Measurements from ENCODE around the gene LGR6. TPM values are rescaled to one million over a fixed set of nuclear protein-coding genes. Genes with fewer than 3 reads are reported as not detected.
"Not testable (repeated sequence)": the region's sequence is repeated elsewhere in the genome, so short reads cannot be mapped to it uniquely, and the experiment has no call there.

The LGR6 gene
- total RNA-seq, 2 experiments from 2014 or later = not detected

DNA sequence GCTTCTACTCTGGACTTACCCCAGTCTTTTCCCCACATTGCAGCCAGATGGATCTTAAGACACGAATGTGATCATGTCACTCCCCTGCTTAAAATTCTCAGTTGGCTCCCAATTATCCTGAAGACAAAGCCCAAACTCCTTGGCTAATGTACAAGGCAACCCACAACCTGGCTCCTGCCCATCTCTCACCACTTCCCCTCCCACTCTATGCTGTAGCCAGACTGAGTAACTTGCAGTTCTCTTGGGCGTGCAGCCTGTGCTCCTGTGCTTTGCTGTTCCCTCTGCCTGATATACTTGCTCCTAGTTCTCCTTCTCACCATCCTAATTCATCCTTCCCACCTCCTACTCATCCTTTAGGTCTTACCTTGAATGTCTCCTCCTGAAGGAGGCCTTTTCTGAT lies 56.2 kb downstream of the LGR6 start:
- Mint-ChIP-seq H3K4me3 (no peak overlapping the region), H3K4me1 (no peaks in the 10 kb centered on the region), H3K27ac (no peak overlapping the region), H3K9me3 (no peaks in the 10 kb centered on the region), H3K36me3 (ENCODE audit: low read depth) (no peaks in the 10 kb centered on the region), H3K27me3 (peaks cover 22% of the 10 kb centered on the region)
- ChIA-PET POLR2A (no interaction called here), CTCF (no interaction called here)
- DNase-seq = no peak

- POLR2A ChIA-PET = no interaction called here
These were observed 57.4 kb downstream of the LGR6 start for GRCh38 chr1:202250982-202251381.

DNA sequence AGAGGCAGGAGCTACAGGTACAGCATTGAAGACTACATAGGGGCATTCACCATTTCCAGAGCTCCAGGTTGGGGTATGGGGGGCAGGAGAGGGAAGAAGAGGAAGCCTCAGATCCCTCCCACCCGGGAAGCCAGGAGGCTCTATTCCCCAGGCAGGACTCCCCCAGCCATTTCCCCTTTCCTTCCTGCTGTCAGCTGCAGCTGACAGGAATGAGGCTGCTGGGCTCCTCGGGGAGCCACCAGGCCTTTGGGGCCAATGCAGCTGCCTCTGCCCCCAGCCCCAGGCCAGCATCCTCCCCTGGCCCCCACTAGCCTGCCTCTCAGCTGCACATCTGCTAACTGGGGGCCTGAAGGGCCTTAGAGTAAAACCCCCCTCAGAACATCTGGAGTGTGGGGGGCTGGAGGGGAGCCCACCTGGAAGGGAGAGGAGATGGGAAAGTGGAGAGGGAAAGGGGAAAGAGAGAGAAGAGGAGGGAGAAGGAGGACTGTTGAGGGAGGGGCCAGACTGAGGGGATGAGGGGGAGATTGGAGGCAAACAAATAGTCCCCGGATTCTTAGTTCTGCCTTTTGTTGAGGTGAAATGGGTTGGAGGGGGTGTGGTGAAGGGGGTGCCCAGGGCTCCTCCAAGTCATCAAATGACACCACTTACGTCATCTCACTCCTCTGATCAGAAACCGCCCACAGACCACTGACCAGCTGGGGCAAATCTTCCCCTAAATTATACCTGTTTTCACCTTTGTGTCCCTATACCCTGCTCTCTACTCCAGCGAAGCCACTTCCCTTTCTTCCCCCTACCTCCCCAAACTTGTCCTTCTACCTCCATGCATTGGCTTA lies 58.0 kb downstream of the LGR6 start:
- ChIA-PET POLR2A (no interaction called here), CTCF (no interaction called here)
- DNase-seq = no peak
- no peak overlapping the region for H3K27ac Mint-ChIP-seq
- no peaks in the 10 kb centered on the region for H3K9me3 Mint-ChIP-seq
- no peak overlapping the region for H3K4me3 Mint-ChIP-seq
- H3K27me3 Mint-ChIP-seq = peaks cover 23% of the 10 kb centered on the region
- peaks cover under 1% of the 10 kb centered on the region for H3K4me1 Mint-ChIP-seq
- H3K36me3 Mint-ChIP-seq (ENCODE audit: low read depth) = no peaks in the 10 kb centered on the region

More at GRCh38 chr1:202250982-202251381, 57.4 kb downstream of the LGR6 start:
- H3K4me1 Mint-ChIP-seq = no peaks in the 10 kb centered on the region
- H3K9me3 Mint-ChIP-seq = no peaks in the 10 kb centered on the region
- peaks cover 22% of the 10 kb centered on the region for H3K27me3 Mint-ChIP-seq
- DNase-seq = no peak
- H3K4me3 Mint-ChIP-seq = no peak overlapping the region
- CTCF ChIA-PET = no interaction called here
- no peaks in the 10 kb centered on the region for H3K36me3 Mint-ChIP-seq (ENCODE audit: low read depth)
- H3K27ac Mint-ChIP-seq = no peak overlapping the region

GRCh38 chr1:202252271-202252670 lies 58.7 kb downstream of the LGR6 start:
- ChIA-PET POLR2A (no interaction called here), CTCF (no interaction called here)
- DNase-seq = no peak
- peaks cover 5% of the 10 kb centered on the region for H3K4me1 Mint-ChIP-seq
- H3K9me3 Mint-ChIP-seq = no peaks in the 10 kb centered on the region
- no peak overlapping the region for H3K4me3 Mint-ChIP-seq
- no peaks in the 10 kb centered on the region for H3K36me3 Mint-ChIP-seq (ENCODE audit: low read depth)
- H3K27me3 Mint-ChIP-seq = peaks cover 28% of the 10 kb centered on the region
- H3K27ac Mint-ChIP-seq = no peak overlapping the region

DNA sequence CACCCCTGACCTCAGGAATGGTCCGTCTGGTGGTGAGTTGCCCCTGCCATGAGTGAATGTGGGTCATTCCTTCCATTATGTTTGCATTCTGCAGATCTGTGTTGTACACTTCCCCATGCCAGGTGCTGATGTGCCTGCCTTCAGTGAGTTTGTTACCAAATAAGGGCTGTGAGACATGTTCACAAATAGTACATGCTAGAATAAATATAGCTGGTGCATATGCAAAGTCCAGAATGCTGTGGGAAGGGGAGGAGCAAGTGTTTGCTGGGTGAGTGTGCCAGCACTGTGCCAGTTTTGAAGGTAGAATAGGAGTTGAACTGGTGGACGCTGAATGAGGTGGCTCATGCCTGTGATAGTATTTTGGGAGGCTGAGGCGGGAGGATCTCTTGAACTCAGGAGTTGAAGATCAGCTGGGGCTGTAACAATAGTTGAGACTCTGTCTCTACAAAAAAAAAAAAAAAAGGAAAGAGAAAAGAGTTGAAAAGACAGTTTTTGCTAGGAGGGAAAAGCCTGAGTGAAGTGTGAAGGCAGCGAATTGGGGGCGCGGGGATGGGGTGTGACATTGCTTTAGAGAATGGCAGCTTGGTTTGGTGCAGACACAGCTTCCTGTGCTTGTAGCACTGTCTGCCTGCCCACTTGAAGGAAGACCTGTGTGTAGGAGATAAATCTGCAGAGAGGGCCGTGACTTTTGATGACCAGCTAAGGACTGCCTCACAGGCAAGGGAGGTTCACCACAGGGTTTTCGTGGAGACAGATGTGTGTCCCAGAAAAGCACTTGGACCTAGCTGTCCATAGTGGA lies 61.1 kb downstream of the LGR6 start:
- no peak for DNase-seq
- peaks cover 33% of the 10 kb centered on the region for H3K27me3 Mint-ChIP-seq
- H3K4me1 Mint-ChIP-seq = peaks cover 5% of the 10 kb centered on the region
- no peaks in the 10 kb centered on the region for H3K9me3 Mint-ChIP-seq
- no peak overlapping the region for H3K27ac Mint-ChIP-seq
- no peak overlapping the region for H3K4me3 Mint-ChIP-seq
- CTCF ChIA-PET = interaction anchor here (0.7 kb wide), 1 partner anchor 305 kb away, joined by 3 read pairs; no protein-coding TSS in a partner anchor
- no peaks in the 10 kb centered on the region for H3K36me3 Mint-ChIP-seq (ENCODE audit: low read depth)
- POLR2A ChIA-PET = no interaction called here

DNA sequence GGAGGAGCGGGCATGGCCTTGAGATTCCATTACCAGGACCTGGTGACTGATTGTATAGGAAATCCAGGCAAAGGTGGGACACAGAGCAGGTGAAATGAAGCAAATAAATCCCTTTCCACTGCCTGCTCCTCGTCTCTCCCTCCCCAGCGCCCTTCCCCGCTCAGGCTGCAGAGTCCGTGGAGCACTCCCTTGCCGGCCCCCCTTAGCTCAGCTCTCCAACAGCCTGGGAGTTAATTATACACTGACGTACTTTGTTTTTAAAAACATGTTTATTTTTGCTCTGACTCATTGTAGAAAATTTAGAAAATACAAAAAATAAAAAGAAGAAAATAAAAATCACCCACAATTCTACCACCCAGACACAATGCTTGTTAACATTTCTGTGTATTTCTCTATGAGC lies 61.7 kb downstream of the LGR6 start:
- Mint-ChIP-seq H3K4me3 (no peak overlapping the region), H3K27ac (no peak overlapping the region), H3K4me1 (peaks cover 5% of the 10 kb centered on the region), H3K9me3 (no peaks in the 10 kb centered on the region), H3K36me3 (ENCODE audit: low read depth) (no peaks in the 10 kb centered on the region), H3K27me3 (peaks cover 30% of the 10 kb centered on the region)
- no peak for DNase-seq
- ChIA-PET POLR2A (no interaction called here), CTCF (interaction anchor here (0.7 kb wide), 1 partner anchor 306 kb away, joined by 3 read pairs; no protein-coding TSS in a partner anchor)

GRCh38 chr1:202259705-202260104 lies 66.1 kb downstream of the LGR6 start:
- no peak overlapping the region for H3K27ac Mint-ChIP-seq
- H3K27me3 Mint-ChIP-seq = peaks cover 41% of the 10 kb centered on the region
- no peaks in the 10 kb centered on the region for H3K36me3 Mint-ChIP-seq (ENCODE audit: low read depth)
- no peaks in the 10 kb centered on the region for H3K9me3 Mint-ChIP-seq
- no peak for DNase-seq
- ChIA-PET POLR2A (no interaction called here), CTCF (no interaction called here)
- peaks cover 5% of the 10 kb centered on the region for H3K4me1 Mint-ChIP-seq
- no peak overlapping the region for H3K4me3 Mint-ChIP-seq

- POLR2A ChIA-PET; H3K9me3 Mint-ChIP-seq; H3K4me1 Mint-ChIP-seq; DNase-seq; H3K27ac Mint-ChIP-seq; H3K36me3 Mint-ChIP-seq (ENCODE audit: low read depth); CTCF ChIA-PET; H3K4me3 Mint-ChIP-seq: not testable (repeated sequence)
- H3K27me3 Mint-ChIP-seq = peaks cover 56% of the 10 kb centered on the region
These were observed 67.8 kb downstream of the LGR6 start for GRCh38 chr1:202261209-202261958.

DNA sequence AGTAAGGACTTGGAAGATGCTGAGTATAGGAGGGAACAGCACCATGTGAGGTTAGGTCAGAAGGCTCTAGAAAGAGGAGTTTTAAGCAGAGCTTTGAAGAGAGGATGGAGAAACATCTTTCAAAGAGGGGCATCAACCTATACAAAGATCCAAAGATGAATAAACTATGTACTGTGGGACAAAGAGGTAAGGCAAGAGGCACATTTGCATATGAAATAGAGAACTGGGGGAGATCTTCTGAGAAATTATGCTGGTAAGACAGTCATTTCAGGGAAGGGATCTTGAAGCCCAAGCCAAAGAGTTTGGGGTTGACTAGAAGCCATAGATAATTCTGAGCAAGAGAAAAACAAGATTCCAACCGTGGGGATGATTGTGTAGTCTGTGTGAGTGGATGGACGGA lies 70.0 kb downstream of the LGR6 start:
- DNase-seq = no peak
- POLR2A ChIA-PET = no interaction called here
- H3K9me3 Mint-ChIP-seq = no peaks in the 10 kb centered on the region
- H3K4me3 Mint-ChIP-seq = no peak overlapping the region
- no peak overlapping the region for H3K27ac Mint-ChIP-seq
- no peaks in the 10 kb centered on the region for H3K4me1 Mint-ChIP-seq
- peaks cover 51% of the 10 kb centered on the region for H3K27me3 Mint-ChIP-seq
- CTCF ChIA-PET = interaction anchor here (0.9 to 1.2 kb wide), 2 partner anchors 9 to 27 kb away, joined by 3 read pairs; no protein-coding TSS in a partner anchor
- H3K36me3 Mint-ChIP-seq (ENCODE audit: low read depth) = no peaks in the 10 kb centered on the region

DNA sequence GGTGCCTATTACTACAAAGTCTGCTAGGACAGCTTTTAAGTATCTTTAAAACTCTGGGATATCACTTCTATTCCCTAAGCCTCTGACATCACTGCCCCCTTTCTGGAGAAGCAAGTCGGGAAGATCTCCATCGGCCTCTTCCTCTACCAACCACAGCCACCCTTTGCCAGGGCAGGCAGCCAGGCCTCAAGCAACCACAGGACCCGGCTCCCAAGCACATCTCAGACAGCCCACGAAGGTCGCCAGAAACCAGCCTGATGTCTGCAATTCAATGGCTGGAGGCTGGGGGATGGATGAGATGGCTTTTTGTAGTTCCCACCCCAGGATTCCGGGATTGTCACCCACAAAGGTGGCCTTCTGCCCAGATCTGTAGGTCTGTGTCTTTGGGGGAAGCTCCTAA lies 70.7 kb downstream of the LGR6 start:
- no peaks in the 10 kb centered on the region for H3K4me1 Mint-ChIP-seq
- H3K4me3 Mint-ChIP-seq = no peak overlapping the region
- POLR2A ChIA-PET = no interaction called here
- peaks cover 52% of the 10 kb centered on the region for H3K27me3 Mint-ChIP-seq
- DNase-seq = no peak
- H3K36me3 Mint-ChIP-seq (ENCODE audit: low read depth) = no peaks in the 10 kb centered on the region
- CTCF ChIA-PET = no interaction called here
- no peak overlapping the region for H3K27ac Mint-ChIP-seq
- H3K9me3 Mint-ChIP-seq = no peaks in the 10 kb centered on the region

- Mint-ChIP-seq H3K4me1 (no peaks in the 10 kb centered on the region), H3K4me3 (no peak overlapping the region), H3K9me3 (no peaks in the 10 kb centered on the region), H3K27ac (no peak overlapping the region), H3K36me3 (ENCODE audit: low read depth) (no peaks in the 10 kb centered on the region), H3K27me3 (peaks cover 48% of the 10 kb centered on the region)
- no peak for DNase-seq
- ChIA-PET CTCF (no interaction called here), POLR2A (no interaction called here)
These were observed 71.1 kb downstream of the LGR6 start for GRCh38 chr1:202264726-202265125.

- no peaks in the 10 kb centered on the region for H3K36me3 Mint-ChIP-seq (ENCODE audit: low read depth)
- H3K27me3 Mint-ChIP-seq = peaks cover 44% of the 10 kb centered on the region
- DNase-seq = no peak
- CTCF ChIA-PET = no interaction called here
- H3K4me3 Mint-ChIP-seq = no peak overlapping the region
- POLR2A ChIA-PET = no interaction called here
- no peak overlapping the region for H3K27ac Mint-ChIP-seq
- no peaks in the 10 kb centered on the region for H3K9me3 Mint-ChIP-seq
- H3K4me1 Mint-ChIP-seq = no peaks in the 10 kb centered on the region
These were observed 72.6 kb downstream of the LGR6 start for GRCh38 chr1:202266061-202266765.

Data from activated CD4-positive, alpha-beta T cell treated with anti-CD3 and anti-CD28 coated beads, Interleukin-2, amount 10 ng/mL, durations not matched to agents 7 days and 5 days (primary cell).